ENCODE results near the gene TP53I3. TPM values are rescaled to one million over a fixed set of nuclear protein-coding genes. Genes with fewer than 3 reads are reported as not detected.

TP53I3 gene
- total RNA-seq, 1 experiment from 2014 or later = 48.1 TPM

- H2AFZ ChIP-seq (ENCODE audit: low read length) = no peak overlapping the region
- no peaks in the 10 kb centered on the region for H3K9me3 ChIP-seq (ENCODE audit: control insufficient read depth, low read depth, low read length)
- H3K4me2 ChIP-seq (ENCODE audit: insufficient read depth, insufficient read length, low read length) = no peak overlapping the region
- H2BK120ac ChIP-seq (ENCODE audit: low read depth, low read length, poor library complexity, severe bottlenecking) = no peak overlapping the region
- H3K23ac ChIP-seq (ENCODE audit: insufficient read length, low read depth, low read length) = no peak overlapping the region
- H3K79me1 ChIP-seq (ENCODE audit: insufficient read depth, low read depth, low read length, poor library complexity, severe bottlenecking) = no peaks in the 10 kb centered on the region
- H2BK12ac ChIP-seq (ENCODE audit: insufficient read length, low read depth, low read length) = no peak overlapping the region
- TF ChIP-seq, protein P1, sequence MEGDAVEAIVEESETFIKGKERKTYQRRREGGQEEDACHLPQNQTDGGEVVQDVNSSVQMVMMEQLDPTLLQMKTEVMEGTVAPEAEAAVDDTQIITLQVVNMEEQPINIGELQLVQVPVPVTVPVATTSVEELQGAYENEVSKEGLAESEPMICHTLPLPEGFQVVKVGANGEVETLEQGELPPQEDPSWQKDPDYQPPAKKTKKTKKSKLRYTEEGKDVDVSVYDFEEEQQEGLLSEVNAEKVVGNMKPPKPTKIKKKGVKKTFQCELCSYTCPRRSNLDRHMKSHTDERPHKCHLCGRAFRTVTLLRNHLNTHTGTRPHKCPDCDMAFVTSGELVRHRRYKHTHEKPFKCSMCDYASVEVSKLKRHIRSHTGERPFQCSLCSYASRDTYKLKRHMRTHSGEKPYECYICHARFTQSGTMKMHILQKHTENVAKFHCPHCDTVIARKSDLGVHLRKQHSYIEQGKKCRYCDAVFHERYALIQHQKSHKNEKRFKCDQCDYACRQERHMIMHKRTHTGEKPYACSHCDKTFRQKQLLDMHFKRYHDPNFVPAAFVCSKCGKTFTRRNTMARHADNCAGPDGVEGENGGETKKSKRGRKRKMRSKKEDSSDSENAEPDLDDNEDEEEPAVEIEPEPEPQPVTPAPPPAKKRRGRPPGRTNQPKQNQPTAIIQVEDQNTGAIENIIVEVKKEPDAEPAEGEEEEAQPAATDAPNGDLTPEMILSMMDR (conservative IDR thresholded peaks at IDR 0.05) = no peak
- H3K79me2 ChIP-seq (ENCODE audit: insufficient read depth, low read length) = no peaks in the 10 kb centered on the region
- Mint-ChIP-seq H3K4me3 (no peak overlapping the region), H3K36me3 (ENCODE audit: insufficient read depth in 1 of 3, low read depth in 3 of 3) (peaks cover 6 to 11% (median 7%) of the 10 kb centered on the region in 3 experiments; a peak in 6 of 7 replicates), H3K4me1 (peaks cover 14 to 19% of the 10 kb centered on the region in 2 experiments), H3K9me3 (no peaks in the 10 kb centered on the region), H3K27ac (no peak overlapping the region), H3K27me3 (ENCODE audit: low read depth) (no peaks in the 10 kb centered on the region)
- no peak for DNase-seq
- H4K20me1 ChIP-seq (ENCODE audit: control insufficient read depth, insufficient read depth, insufficient read length) = peaks cover 2% of the 10 kb centered on the region
- H3K56ac ChIP-seq (ENCODE audit: insufficient read length, low read depth, low read length) = no peak overlapping the region
- no peaks in the 10 kb centered on the region for H3K27me3 ChIP-seq (ENCODE audit: insufficient read depth, low read length)
- no peak overlapping the region for H3K27ac ChIP-seq (ENCODE audit: insufficient read length, low read depth, low read length)
- WGBS (ENCODE audit: extremely low coverage, insufficient read length, low lambda C conversion rate) = no CpG with 5 or more reads among the region's 3 CpGs
- no peak overlapping the region for H3K18ac ChIP-seq (ENCODE audit: insufficient read length, low read depth, low read length)
- H2BK5ac ChIP-seq (ENCODE audit: insufficient read length, low read length) = no peak overlapping the region
- H3K23me2 ChIP-seq (ENCODE audit: insufficient read length, low read depth, low read length, poor library complexity, severe bottlenecking) = peaks cover 15% of the 10 kb centered on the region
- H4K8ac ChIP-seq (replicated peaks; ENCODE audit: insufficient read length, low read depth, low read length) = no peak overlapping the region
- no peak overlapping the region for H4K5ac ChIP-seq (ENCODE audit: insufficient read length, low read depth, low read length)
- no peak overlapping the region for H2BK15ac ChIP-seq (ENCODE audit: low read depth, low read length)
- H2BK20ac ChIP-seq (ENCODE audit: low read depth, low read length, poor library complexity, severe bottlenecking) = no peak overlapping the region
- no peak overlapping the region for H3K14ac ChIP-seq (ENCODE audit: insufficient read depth, low read length)
- no peak overlapping the region for H3K9ac ChIP-seq (ENCODE audit: extremely low read depth, insufficient read length, low read length)
- H4K91ac ChIP-seq (ENCODE audit: insufficient read length, low read depth, low read length) = no peak overlapping the region
- H3T11ph ChIP-seq (ENCODE audit: low read length) = no peak overlapping the region
- H3K4ac ChIP-seq (ENCODE audit: low read depth, low read length) = no peak overlapping the region
- peaks cover 2% of the 10 kb centered on the region; the same call in 1 of the 2 replicates for H3K4me1 ChIP-seq (ENCODE audit: insufficient read depth, low read length)
- H2AK5ac ChIP-seq (ENCODE audit: insufficient read length, low read length) = no peak overlapping the region
These were observed 2.4 kb upstream of the TP53I3 start for GRCh38 chr2:24087032-24087431.

All from H9 (cell line).